BE2C (cell line): ENCODE results near the gene YIPF3.

Source experiments
- DNase-seq: peaks from one replicate; pipeline ENCODE4 v3.0.0-alpha.2; 2020
- H3K27me3 ChIP-seq: fragments of 250-450 bp; sonication (Bioruptor Pico); 2 replicates; pipeline ENCODE4 v1.5.1; 2020; ENCODE audit warnings: mild to moderate bottlenecking
- H3K36me3 ChIP-seq: fragments of 250-450 bp; sonication (Bioruptor Pico); 2 replicates; pipeline ENCODE4 v1.5.1; 2020; ENCODE audit warnings: mild to moderate bottlenecking
- H3K4me1 ChIP-seq: fragments of 250-450 bp; sonication (Bioruptor Pico); 2 replicates; pipeline ENCODE4 v1.5.1; 2020
- H3K4me3 ChIP-seq: 2 replicates; pipeline ENCODE4 v1.5.1; 2011; ENCODE audit warnings: low read depth, low read length
- H3K9me3 ChIP-seq: fragments of 250-450 bp; sonication (Bioruptor Pico); 2 replicates; pipeline ENCODE4 v1.5.1; 2020
- CTCF ChIP-seq: IDR thresholded peaks from 2 replicates; pipeline ENCODE4 v1.5.1; 2012; ENCODE audit warnings: mild to moderate bottlenecking, low read depth, low read length

The YIPF3 gene

DNA sequence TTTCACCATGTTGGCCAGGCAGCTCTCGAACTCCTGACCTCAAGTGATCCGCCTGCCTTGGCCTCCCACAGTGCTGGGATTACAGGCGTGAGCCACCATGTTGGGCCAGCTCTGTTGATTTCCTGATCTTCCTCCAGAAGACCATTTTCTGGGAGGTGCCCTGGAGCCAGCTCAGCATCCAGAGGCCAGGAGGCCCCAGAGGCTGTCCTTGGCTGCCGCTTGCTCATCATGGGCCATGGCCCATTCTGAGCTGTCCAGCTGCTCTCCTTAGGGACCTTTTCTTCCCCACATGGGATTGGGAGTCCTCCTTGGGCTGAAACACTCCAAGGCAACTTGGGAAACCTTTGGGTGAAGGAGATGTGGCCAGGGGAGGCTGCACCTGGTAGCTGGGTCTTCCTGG is 22.0 kb downstream of the YIPF3 start:
- no peak for DNase-seq
- H3K36me3 ChIP-seq, result peaks cover 25% of the 10 kb centered on the region
- H3K4me1 ChIP-seq, result peaks cover 8% of the 10 kb centered on the region
- H3K27me3 ChIP-seq, result no peaks in the 10 kb centered on the region
- H3K9me3 ChIP-seq, result no peaks in the 10 kb centered on the region
- TF ChIP-seq CTCF, result no peak
- no peak overlapping the region for H3K4me3 ChIP-seq

GRCh38 chr6:43494321-43494720 is 22.4 kb downstream of the YIPF3 start:
- H3K4me1 ChIP-seq, result peaks cover 10% of the 10 kb centered on the region
- H3K9me3 ChIP-seq, result no peaks in the 10 kb centered on the region
- no peaks in the 10 kb centered on the region for H3K27me3 ChIP-seq
- DNase-seq, result no peak
- peaks cover 22% of the 10 kb centered on the region for H3K36me3 ChIP-seq
- TF ChIP-seq CTCF, result no peak
- no peak overlapping the region for H3K4me3 ChIP-seq

DNA sequence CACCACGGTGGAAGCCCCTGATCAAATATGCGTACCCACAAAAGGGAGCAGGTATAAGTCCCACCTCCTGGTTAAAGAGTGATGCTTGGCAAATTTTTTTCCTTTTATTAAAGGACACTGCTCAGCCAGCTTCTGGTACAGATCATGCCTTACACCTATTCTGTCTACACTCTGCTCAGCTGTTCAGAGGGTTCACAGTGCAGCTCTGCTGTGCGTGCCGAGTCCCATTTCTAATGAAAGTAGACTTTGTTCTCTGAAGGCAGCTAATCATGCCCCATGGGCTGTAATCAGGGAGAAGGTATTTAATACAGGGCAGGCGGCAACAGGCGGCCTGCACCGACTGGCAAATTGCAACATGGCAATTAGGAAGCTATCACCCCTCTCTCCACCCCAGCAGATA is 22.9 kb downstream of the YIPF3 start:
- no peak overlapping the region for H3K4me3 ChIP-seq

DNA sequence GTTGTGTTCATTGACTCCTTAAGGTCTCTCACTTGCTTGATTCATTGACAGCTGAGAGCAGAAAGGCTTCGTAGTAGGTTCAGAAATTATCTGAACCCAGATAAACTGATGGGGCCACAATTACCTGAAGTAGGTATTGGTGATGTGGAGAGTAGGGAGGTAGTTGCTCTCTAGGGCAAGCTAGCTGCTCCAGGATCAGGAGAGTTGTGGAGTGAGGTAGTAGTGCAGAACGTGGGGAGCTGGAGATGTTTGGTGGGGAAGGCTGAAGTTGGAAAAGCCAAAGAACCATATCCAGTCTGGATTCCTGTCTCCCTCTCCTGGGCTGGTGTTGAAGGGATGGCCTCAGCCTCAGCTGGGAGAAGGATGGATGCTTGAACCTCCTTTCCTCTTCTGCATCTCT is 23.5 kb downstream of the YIPF3 start:
- no peaks in the 10 kb centered on the region for H3K27me3 ChIP-seq
- no peak overlapping the region for H3K4me3 ChIP-seq
- H3K9me3 ChIP-seq, result no peaks in the 10 kb centered on the region
- peaks cover 14% of the 10 kb centered on the region for H3K36me3 ChIP-seq
- H3K4me1 ChIP-seq, result peaks cover 19% of the 10 kb centered on the region
- no peak for TF ChIP-seq CTCF
- no peak for DNase-seq

More for the DNA sequence above, 22.9 kb downstream of the YIPF3 start:
- H3K4me1 ChIP-seq, result peaks cover 14% of the 10 kb centered on the region
- peaks cover 17% of the 10 kb centered on the region for H3K36me3 ChIP-seq
- no peaks in the 10 kb centered on the region for H3K9me3 ChIP-seq
- no peaks in the 10 kb centered on the region for H3K27me3 ChIP-seq
- no peak for TF ChIP-seq CTCF
- no peak for DNase-seq

DNA sequence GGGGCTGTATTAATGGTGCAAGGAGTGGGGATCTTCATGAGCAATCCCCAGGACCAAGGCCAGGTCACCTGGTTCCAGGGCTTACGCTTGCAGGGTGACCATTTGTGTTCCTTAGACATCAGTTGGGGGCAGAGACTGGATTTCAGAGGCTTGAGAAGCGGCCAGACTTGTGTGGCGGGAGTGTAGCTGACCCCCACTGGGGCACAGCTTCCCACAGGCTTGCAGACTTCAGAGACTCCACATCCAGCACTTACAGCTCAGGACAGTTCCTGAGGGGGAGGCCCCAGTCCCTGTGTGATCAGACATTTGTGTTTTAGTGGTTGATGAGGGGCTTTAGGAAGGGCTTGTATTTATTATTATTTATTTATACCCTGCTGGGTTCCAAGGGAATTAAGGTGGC is 24.1 kb downstream of the YIPF3 start:
- Histone ChIP-seq H3K27me3 (no peaks in the 10 kb centered on the region), H3K4me1 (peaks cover 19% of the 10 kb centered on the region), H3K9me3 (no peaks in the 10 kb centered on the region), H3K36me3 (peaks cover 10% of the 10 kb centered on the region), H3K4me3 (no peak overlapping the region)
- DNase-seq, result no peak
- no peak for TF ChIP-seq CTCF

- Histone ChIP-seq H3K27me3 (no peaks in the 10 kb centered on the region), H3K4me3 (no peak overlapping the region), H3K4me1 (peaks cover 19% of the 10 kb centered on the region), H3K36me3 (peaks cover 7% of the 10 kb centered on the region), H3K9me3 (no peaks in the 10 kb centered on the region)
- no peak for DNase-seq
- no peak for TF ChIP-seq CTCF
These were observed 24.7 kb downstream of the YIPF3 start for GRCh38 chr6:43491750-43492661.
